Bronchial epithelial cell (primary cell): ENCODE results near the gene TMEM87A. TPM values are rescaled to one million over a fixed set of nuclear protein-coding genes. Genes with fewer than 3 reads are reported as not detected.

Source experiments
- DNase-seq: peaks from one replicate; pipeline ENCODE4 v3.0.0-alpha.2; 2010; ENCODE audit warnings: low read depth
- FAIRE-seq: peaks from 2 replicates; lab custom pipeline; 2011; peaks lifted over from hg19 to GRCh38; lab: Jason Lieb, UNC
- H3K27me3 ChIP-seq: 2 replicates; pipeline ENCODE4 v1.5.1; 2011; ENCODE audit warnings: low read length; ENCODE audit not compliant: control insufficient read depth, insufficient read depth
- H3K36me3 ChIP-seq: 2 replicates; pipeline ENCODE4 v1.5.1; 2011; ENCODE audit warnings: low read length; ENCODE audit not compliant: control insufficient read depth, insufficient read depth
- H3K4me3 ChIP-seq: 2 replicates; pipeline ENCODE4 v1.5.1; 2011; ENCODE audit warnings: mild to moderate bottlenecking, low read depth, low read length, control low read depth
- total RNA-seq: library from RNA; depleted of rRNA; stranded (reverse); fragments of >200 nt; gene quantifications from 2 replicates; pipeline ENCODE4 v1.2.1, GENCODE V29; 2014
- TF ChIP-seq, protein P1 (sequence below): IDR thresholded peaks from 2 replicates; pipeline ENCODE4 v1.5.1; 2011; ENCODE audit warnings: mild to moderate bottlenecking, moderate library complexity, low read length, control low read depth, inconsistent platforms; ENCODE audit not compliant: insufficient read depth, severe bottlenecking

The TMEM87A gene
- total RNA-seq, 1 donor from 2014 or later: 156 TPM

- TF ChIP-seq, protein P1, sequence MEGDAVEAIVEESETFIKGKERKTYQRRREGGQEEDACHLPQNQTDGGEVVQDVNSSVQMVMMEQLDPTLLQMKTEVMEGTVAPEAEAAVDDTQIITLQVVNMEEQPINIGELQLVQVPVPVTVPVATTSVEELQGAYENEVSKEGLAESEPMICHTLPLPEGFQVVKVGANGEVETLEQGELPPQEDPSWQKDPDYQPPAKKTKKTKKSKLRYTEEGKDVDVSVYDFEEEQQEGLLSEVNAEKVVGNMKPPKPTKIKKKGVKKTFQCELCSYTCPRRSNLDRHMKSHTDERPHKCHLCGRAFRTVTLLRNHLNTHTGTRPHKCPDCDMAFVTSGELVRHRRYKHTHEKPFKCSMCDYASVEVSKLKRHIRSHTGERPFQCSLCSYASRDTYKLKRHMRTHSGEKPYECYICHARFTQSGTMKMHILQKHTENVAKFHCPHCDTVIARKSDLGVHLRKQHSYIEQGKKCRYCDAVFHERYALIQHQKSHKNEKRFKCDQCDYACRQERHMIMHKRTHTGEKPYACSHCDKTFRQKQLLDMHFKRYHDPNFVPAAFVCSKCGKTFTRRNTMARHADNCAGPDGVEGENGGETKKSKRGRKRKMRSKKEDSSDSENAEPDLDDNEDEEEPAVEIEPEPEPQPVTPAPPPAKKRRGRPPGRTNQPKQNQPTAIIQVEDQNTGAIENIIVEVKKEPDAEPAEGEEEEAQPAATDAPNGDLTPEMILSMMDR: no peak
- DNase-seq (peak; percentile 32), FAIRE-seq (no peak)
- Histone ChIP-seq H3K36me3 (peaks cover 3% of the 10 kb centered on the region), H3K27me3 (no peaks in the 10 kb centered on the region), H3K4me3 (no peak overlapping the region)
Observed at GRCh38 chr15:42220216-42220615, 53.0 kb downstream of the TMEM87A start.

DNA sequence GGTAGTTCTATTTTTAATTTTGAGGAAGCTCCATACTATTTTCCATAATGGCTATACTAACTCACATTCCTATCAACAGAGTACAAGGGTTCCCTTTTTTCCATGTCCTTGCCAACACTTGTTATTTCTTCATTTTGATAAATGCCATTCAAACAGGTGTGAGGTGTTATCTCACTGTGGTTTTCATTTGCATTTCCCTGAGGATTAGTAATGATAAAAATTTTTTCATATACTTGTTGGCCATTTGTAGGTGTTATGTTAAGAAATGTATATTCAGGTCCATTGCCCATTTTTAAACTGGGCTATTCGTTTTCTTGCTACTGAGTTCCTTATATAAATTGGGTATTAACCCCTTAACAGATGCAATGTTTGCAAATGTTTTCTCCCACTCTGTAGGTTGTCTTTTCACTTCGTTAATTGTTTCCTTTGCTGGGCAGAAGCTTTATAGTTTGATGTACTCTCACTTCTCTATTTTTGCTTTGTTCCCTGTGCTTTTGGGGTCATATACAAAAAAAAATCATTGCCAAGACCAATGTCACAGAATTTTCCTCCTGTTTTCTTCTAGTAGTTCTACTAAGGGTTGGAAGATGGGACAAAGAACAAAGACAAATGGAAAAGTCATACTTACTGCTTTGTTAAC is 54.2 kb downstream of the TMEM87A start:
- H3K27me3 ChIP-seq: no peaks in the 10 kb centered on the region
- FAIRE-seq (no peak), DNase-seq (no peak)
- H3K4me3 ChIP-seq: no peak overlapping the region
- H3K36me3 ChIP-seq: peaks cover 3% of the 10 kb centered on the region
- TF ChIP-seq, protein P1: no peak

GRCh38 chr15:42217568-42217967 is 55.7 kb downstream of the TMEM87A start:
- H3K36me3 ChIP-seq: peaks cover 9% of the 10 kb centered on the region
- DNase-seq: no peak
- TF ChIP-seq, protein P1: no peak
- no peak overlapping the region for H3K4me3 ChIP-seq
- H3K27me3 ChIP-seq: no peaks in the 10 kb centered on the region
- FAIRE-seq: no peak

- Histone ChIP-seq H3K36me3 (peaks cover 12% of the 10 kb centered on the region), H3K27me3 (no peaks in the 10 kb centered on the region), H3K4me3 (no peak overlapping the region)
- no peak for FAIRE-seq
- no peak for DNase-seq
- TF ChIP-seq, protein P1: no peak
Observed at GRCh38 chr15:42215913-42216829, 57.1 kb downstream of the TMEM87A start.

DNA sequence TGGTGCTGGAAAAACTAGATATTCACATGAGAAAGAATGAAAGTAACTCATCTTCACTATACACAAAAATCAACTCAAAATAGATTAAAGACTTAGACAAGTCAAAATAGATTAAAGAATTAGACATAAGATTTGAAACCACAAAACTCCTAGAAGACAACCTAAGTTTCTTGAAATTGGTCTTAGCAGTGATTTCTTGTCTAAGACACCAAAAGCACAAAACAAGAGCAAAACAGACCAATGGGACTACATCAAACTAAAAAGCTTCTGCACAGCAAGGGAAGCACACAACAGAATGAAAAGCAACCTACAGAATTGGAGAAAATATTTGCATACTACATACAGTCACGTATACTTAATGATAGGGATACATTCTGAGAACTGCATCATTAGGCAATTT is 58.6 kb downstream of the TMEM87A start:
- DNase-seq: no peak
- FAIRE-seq: no peak
- TF ChIP-seq, protein P1: no peak
- Histone ChIP-seq H3K4me3 (no peak overlapping the region), H3K27me3 (no peaks in the 10 kb centered on the region), H3K36me3 (peaks cover 14% of the 10 kb centered on the region)
